NT2/D1 (cell line): ENCODE data around the gene AHSP.

Experiments used
- YY1 ChIP-seq: IDR thresholded peaks from 2 replicates; pipeline ENCODE4 v1.6.1; 2011; ENCODE audit not compliant: insufficient read length, insufficient read depth
- ZNF274 ChIP-seq: IDR thresholded peaks from 2 replicates; pipeline ENCODE4 v1.6.1; 2011; ENCODE audit warnings: mild to moderate bottlenecking, low read depth, low read length

DNA sequence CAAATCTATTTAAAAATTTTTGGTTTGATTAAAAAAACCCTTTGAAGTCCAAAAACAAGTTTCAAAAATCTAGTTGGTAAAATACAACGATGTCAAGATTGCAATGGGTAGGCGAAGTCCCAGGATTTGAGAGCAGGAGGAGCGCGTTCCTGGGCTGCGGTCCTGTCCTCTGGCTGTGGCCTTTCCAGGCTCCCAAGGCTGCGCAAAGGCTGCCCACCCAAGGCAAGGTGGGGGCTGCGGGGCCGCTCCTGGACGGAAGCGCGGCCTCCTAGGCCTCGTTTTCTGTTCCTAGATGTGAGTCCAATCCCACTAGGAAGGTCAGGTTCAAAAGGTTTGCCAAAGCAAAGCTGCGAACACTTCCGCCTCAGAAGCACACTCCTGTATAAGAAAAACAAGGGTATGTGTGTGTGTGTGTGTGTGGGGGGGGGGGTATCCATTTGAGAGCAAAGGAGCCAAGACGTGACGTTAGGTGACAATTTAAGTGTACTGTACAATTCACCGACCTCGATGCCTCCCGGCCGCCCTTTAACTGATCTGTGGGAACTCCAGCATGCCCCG lies 9.2 kb downstream of the AHSP start:
- no peak for TF ChIP-seq YY1
- no peak for TF ChIP-seq ZNF274
